GM12891 (cell line): Measurements from ENCODE around the gene HMX3.

ENCODE experiments used
- PAX5 ChIP-seq: IDR thresholded peaks from 2 replicates; pipeline ENCODE4 v1.6.1; 2011; ENCODE audit warnings: low read length, moderate library complexity, mild to moderate bottlenecking; ENCODE audit not compliant: insufficient read depth, severe bottlenecking
- POLR2A ChIP-seq: IDR thresholded peaks from 2 replicates; pipeline ENCODE4 v1.6.1; 2011; ENCODE audit warnings: low read depth, low read length, control low read depth
- POLR2AphosphoS5 ChIP-seq: IDR thresholded peaks from 2 replicates; pipeline ENCODE4 v1.6.1; 2011; ENCODE audit warnings: low read depth, low read length, control low read depth
- TAF1 ChIP-seq: IDR thresholded peaks from 2 replicates; pipeline ENCODE4 v1.6.1; 2011; ENCODE audit warnings: low read depth, low read length, control low read depth

DNA sequence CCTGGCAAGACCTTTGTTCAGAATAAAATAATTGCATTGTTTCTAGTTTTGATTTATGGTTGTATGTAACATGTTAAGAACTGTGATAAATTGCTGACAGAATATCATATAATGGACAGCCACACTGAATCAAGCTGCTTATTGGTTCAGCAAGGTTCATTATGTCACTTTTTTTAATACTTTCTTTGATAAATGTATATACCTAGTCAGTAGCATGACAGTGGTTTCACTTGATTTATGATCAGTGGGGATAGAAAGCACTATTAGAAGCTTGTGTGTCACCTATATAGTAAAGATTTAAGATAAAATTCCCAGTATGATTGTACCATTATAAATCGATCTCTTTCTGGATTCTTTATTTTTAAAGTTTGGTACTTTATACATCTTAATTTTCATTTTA lies 22.9 kb downstream of the HMX3 start:
- TF ChIP-seq TAF1 (no peak), POLR2A (no peak), POLR2AphosphoS5 (no peak), PAX5 (no peak)
